NB4 (cell line): ENCODE measurements around the gene TSGA10.
A peak's percentile ranks its signal among the peaks of the same experiment; 100 is the strongest.
"Not testable (repeated sequence)": the region's sequence is repeated elsewhere in the genome, so short reads cannot be mapped to it uniquely, and the experiment has no call there.

Experiments
- DNase-seq: peaks from one replicate; pipeline ENCODE4 v3.0.0; 2010; ENCODE audit warnings: low read depth
- H3K4me3 ChIP-seq: one replicate; pipeline ENCODE4 v1.5.1; 2011; ENCODE audit warnings: mild to moderate bottlenecking, low read depth, low read length, moderate library complexity
- MYC ChIP-seq: IDR thresholded peaks from 2 replicates; pipeline ENCODE4 v1.6.1; 2011; ENCODE audit warnings: low read depth, low read length
- POLR2A ChIP-seq: IDR thresholded peaks from 2 replicates; pipeline ENCODE4 v1.6.1; 2011; ENCODE audit warnings: mild to moderate bottlenecking; ENCODE audit not compliant: insufficient read length; ENCODE audit errors: extremely low read depth
- TF ChIP-seq, protein P1 (sequence below): IDR thresholded peaks from one replicate; pipeline ENCODE4 v1.5.1; 2012; ENCODE audit warnings: low read depth, low read length
- TF ChIP-seq, protein P2 (sequence below): IDR thresholded peaks from 2 replicates; pipeline ENCODE4 v1.6.1; 2011; ENCODE audit warnings: low read depth, low read length

TSGA10 gene

DNA sequence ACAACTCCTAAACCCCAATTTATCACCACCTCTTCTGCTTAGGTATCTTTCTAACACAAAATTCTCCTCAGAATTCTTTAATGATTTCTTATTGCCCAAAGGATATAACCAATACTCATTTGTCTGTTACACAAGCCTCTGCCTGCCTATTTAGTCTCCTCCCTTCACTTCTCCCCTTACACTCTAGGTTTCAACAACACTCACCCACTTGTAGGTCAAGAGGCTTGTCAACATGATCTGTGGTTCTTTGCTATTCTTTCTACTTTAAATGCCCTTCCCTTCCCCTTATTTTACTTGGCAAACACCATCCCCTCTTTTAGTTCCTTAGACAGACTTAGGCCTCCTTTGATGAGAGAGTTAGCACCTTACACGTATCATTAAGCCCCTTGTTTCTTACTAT lies 82.2 kb downstream of the TSGA10 start:
- DNase-seq = no peak

DNA sequence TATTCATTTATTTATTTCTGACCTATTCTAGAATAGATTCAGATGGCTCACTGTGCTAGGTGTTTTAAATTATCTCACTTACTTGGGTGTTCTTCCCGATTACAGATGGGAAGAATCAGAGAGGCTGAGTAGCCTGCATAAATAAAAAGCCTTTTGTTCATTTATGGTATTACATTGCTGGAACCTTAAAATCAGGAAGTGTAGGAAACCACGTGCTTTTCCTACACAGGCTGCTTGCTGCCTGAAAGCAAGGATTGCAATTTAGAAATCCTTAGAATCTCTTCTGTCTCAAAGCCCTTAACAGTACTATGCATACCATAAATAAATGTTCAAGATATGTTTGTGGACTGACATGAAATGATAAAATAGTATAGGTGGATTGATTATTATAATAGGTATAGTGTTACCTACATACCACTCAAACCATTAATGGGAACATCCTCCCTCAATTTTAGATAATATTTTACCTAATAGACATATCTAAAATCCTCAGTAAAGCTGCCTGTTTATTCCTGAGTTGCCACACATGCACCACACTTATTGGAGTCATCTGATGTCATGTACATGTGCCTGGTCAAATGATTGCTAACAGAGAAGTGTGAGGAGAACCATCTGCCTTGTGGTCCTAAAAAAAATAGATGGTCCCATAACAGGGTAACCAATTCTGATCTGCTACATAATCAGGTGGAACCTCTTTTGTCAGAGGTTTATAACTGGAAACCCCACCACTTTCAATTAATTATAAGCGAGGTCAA lies 86.7 kb downstream of the TSGA10 start:
- DNase-seq = peak; percentile 57
- no peak overlapping the region for H3K4me3 ChIP-seq
- TF ChIP-seq, protein P1, sequence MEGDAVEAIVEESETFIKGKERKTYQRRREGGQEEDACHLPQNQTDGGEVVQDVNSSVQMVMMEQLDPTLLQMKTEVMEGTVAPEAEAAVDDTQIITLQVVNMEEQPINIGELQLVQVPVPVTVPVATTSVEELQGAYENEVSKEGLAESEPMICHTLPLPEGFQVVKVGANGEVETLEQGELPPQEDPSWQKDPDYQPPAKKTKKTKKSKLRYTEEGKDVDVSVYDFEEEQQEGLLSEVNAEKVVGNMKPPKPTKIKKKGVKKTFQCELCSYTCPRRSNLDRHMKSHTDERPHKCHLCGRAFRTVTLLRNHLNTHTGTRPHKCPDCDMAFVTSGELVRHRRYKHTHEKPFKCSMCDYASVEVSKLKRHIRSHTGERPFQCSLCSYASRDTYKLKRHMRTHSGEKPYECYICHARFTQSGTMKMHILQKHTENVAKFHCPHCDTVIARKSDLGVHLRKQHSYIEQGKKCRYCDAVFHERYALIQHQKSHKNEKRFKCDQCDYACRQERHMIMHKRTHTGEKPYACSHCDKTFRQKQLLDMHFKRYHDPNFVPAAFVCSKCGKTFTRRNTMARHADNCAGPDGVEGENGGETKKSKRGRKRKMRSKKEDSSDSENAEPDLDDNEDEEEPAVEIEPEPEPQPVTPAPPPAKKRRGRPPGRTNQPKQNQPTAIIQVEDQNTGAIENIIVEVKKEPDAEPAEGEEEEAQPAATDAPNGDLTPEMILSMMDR = no peak
- TF ChIP-seq POLR2A = no peak
- TF ChIP-seq MYC = peak; percentile 51; the same call in 1 of the 2 replicates
- TF ChIP-seq, protein P2, sequence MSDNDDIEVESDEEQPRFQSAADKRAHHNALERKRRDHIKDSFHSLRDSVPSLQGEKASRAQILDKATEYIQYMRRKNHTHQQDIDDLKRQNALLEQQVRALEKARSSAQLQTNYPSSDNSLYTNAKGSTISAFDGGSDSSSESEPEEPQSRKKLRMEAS = peak; percentile 97

More for the DNA sequence above, 82.2 kb downstream of the TSGA10 start:
- no peak overlapping the region for H3K4me3 ChIP-seq
- TF ChIP-seq MYC (no peak), POLR2A (no peak)
- TF ChIP-seq, protein P2 = no peak
- TF ChIP-seq, protein P1 = no peak

DNA sequence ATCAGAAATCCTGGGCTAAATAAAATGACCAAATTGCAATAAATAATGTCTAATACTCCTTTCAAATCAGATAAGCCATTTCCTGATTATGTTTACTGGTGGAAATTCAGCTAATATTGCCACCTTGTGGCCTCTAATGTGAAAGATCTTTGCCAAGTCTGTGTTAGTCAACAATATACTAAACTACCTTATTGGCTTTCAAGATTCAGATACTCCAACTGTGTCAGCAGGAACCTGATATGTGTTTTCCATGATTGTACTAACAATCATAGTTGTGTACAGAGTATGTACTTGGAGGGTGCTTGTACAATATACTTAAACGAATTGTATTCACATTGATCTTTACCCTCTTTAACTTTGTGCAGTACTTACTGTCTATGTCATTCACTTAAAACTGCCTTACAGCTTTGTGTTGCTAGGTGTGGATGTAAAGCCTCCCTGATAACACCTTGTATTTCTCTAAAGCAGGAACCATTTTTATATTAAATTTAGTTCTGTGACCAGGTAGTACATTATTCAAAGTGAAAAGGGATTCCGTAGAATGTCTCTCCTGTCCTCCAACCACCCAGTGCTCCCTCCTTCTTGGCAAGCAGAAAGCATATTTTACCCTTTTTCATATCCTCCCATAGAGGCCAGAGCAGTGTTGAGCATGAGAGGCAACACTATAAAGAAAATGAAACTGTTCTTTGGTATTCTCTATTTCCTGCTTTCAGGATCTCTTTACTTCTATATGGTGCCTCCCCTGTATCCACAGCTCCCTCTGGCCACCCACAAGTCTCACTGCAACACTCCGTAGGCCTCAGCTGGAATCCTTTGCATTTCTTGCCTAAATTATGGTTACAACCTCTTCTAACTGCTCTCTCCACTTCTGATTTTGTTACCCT lies 88.4 kb downstream of the TSGA10 start:
- H3K4me3 ChIP-seq = no peak overlapping the region
- TF ChIP-seq, protein P2 = no peak
- TF ChIP-seq, protein P1 = peak; percentile 60
- peak; percentile 77 for DNase-seq

DNA sequence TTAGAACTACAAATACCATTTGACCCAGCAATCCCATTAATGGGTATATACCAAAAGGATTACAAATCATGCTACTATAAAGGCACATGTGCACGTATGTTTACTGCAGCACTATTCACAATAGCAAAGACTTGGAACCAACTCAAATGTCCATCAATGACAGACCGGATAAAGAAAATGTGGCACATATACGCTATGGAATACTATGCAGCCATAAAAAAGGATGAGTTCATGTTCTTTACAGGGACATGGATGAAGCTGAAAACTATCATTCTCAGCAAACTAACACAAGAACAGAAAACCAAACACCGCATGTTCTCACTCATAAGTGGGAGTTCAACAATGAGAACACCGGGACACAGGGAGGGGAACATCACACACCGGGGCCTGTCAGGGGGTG lies 105.6 kb downstream of the TSGA10 start:
- not testable (repeated sequence) for H3K4me3 ChIP-seq

DNA sequence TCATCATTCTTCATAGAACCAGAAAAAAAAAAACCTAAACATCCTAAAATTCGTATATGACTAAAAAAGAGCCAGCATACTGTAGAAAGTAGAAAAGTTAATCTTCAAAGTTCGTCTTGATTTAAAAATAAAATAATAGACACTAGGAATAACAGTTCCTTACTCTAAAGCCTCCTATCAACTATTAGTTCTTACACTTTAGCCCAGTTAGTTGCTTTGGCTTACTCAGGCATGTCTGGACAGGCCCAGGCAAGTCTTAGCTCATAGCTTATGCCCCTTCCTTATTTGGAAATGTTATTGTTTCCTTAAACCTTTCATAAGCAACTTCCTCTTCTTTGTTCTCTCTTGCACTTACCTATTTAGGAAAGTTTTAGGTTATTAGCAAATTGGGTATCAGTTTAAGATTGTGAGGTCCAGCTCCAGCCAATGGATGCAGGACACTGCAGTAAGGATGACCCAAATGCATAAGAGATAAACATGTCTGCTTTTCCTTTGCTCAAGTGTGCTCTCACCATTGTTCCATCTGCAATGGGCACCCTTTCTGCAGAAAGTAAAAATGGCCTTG lies 113.9 kb downstream of the TSGA10 start:
- peak; percentile 8 for DNase-seq
- not testable (repeated sequence) for H3K4me3 ChIP-seq

More for the DNA sequence above, 105.6 kb downstream of the TSGA10 start:
- not testable (repeated sequence) for DNase-seq

DNA sequence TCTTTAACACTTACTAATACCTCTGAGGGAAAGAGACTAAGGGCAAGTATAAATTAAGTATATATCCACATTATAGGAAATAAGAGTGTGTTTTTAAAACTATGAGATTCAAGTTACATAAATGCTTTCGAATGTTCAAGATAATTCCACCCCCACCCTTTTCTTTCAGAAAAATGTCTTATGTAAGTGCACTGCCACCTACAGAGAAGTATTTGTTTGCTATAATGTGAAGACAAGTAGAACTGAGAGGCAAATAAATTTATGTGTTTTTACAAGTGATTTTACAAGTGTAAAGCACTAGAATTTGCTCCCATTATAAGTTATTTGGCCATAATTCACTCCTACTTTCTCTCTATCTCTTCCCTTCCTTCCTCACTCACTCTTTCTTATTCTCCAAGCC lies 118.8 kb downstream of the TSGA10 start:
- TF ChIP-seq, protein P2 = no peak
- no peak for TF ChIP-seq MYC
- DNase-seq = no peak
- H3K4me3 ChIP-seq = no peak overlapping the region

DNA sequence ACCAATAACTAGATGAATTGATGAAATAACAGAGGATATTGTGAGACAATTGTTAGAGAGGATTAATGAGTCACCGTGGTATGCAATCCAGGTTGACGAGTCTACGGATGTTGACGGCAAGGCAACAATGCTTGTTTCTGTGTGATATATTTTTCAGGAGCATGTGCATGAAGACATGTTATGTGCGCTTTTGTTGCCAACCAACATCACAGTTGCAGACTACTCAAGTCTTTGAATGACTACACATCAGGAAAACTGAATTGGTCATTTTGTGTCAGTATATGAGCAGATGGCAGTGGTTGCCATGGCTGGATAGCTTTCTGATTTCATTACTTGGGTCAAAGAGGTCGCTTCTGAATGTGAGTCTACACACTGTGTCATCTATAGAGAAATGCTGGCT lies 122.0 kb downstream of the TSGA10 start:
- peak; percentile 9 for DNase-seq
- TF ChIP-seq, protein P2 = no peak
- TF ChIP-seq MYC (no peak), POLR2A (no peak)
- TF ChIP-seq, protein P1 = no peak
- no peak overlapping the region for H3K4me3 ChIP-seq
